Measurements from ENCODE around the gene ENAH. TPM values are rescaled to one million over a fixed set of nuclear protein-coding genes. Genes with fewer than 3 reads are reported as not detected.
"Not testable (repeated sequence)": the region's sequence is repeated elsewhere in the genome, so short reads cannot be mapped to it uniquely, and the experiment has no call there.

Gene ENAH
- polyA plus RNA-seq, 3 donors from 2014 or later: 0.24 TPM; not detected in 2

DNA sequence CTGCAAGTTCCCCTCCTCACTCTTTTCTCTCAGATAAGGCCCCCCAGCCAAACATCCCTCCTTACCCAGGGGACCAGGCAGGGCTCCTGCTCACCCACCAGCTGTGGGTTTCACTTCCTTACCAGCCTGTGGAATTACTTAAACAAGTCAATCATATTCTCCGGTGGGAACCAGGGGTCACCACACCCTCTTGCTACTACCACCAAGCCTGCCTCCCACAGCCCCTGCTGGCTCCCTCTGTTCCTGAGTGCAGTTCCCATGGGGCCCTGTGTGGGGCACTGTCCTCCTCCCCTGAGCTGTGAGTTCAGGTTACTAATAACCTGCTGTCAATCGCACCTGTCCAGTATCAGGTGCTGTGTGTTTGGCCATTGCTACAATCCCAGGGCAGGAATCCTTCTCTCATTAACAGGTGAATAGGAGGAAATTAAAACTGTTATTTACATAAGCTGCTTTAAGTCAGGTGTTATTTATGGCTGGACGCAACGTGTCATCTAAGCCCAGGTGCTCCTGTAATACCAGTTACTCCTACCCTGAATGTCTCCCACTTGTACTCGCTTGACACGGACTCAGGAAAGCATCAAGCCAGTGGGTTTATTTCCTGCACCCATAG lies 172.0 kb downstream of the ENAH start:
- peak overlapping the region in 1 of 6 donors; percentile 3 for H3K27ac Mint-ChIP-seq
- no peak overlapping the region for H3K4me3 Mint-ChIP-seq
- H3K4me1 Mint-ChIP-seq: peaks cover 26 to 29% of the 10 kb centered on the region in 2 donors
- no peaks in the 10 kb centered on the region for H3K9me3 Mint-ChIP-seq
- peak in 1 of 3 donors; percentile 28 for DNase-seq
- H3K27me3 Mint-ChIP-seq (ENCODE audit: low read depth in 3 of 3): peaks cover 2 to 4% (median 2%) of the 10 kb centered on the region in 3 donors
- H3K36me3 Mint-ChIP-seq: peaks cover 0 to 4% (median 4%) of the 10 kb centered on the region in 3 donors

DNA sequence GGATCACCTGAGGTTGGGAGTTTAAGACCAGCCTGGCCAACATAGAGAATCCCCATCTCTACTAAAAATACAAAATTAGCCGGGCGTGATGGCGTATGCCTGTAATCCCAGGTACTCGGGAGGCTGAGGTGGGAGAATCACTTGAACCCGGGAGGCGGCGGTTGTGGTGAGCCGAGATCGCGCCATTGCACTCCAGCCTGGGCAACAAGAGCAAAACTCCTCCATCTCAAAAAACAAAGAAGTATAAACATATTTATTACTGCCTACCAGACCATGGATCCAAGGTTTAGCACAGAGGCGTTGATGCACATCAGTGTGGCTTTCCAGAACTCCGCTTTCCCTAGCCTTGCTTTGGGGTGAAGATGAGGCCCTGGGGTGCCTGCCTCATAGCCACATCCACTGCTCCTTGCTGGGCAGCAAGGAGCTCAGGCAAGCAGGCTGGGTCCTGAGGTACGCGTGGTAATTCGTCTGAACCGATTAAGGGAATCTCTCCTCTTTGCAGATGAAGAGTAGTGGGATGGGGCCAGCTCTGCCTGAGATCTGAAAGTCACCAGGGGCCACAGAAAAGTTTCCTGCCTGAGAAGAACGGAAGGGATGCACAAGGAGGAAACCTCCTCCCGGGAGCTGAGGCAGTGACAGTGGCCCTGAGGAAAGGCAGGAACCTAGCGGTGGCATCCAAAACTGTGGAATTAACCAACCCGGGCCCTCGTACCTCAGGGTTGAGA lies 172.8 kb downstream of the ENAH start:
- peaks cover 0 to 4% (median 4%) of the 10 kb centered on the region in 3 donors for H3K36me3 Mint-ChIP-seq
- H3K9me3 Mint-ChIP-seq: no peaks in the 10 kb centered on the region
- H3K4me1 Mint-ChIP-seq: peaks cover 28 to 30% of the 10 kb centered on the region in 2 donors
- DNase-seq: no peak
- H3K27me3 Mint-ChIP-seq (ENCODE audit: low read depth in 3 of 3): peaks cover 2 to 4% (median 2%) of the 10 kb centered on the region in 3 donors
- H3K4me3 Mint-ChIP-seq: no peak overlapping the region
- no peak overlapping the region for H3K27ac Mint-ChIP-seq

DNA sequence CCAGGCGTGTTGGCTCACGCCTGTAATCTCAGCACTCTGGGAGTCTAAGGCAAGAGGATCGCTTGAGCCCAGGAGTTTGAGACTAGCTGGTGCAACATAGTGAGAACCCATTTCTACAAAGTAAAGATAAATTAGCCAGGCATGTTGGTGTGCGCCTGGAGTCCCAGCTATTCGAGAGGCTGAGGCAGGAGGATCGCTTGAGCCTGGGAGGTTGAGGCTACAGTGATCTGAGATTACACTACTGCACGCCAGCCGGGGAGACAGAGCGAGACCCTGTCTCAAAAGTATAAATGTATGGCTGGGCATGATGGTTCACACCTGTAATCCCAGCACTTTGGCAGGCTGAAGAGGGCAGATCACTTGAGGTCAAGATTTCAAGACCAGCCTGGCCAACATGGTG lies 173.6 kb downstream of the ENAH start:
- H3K36me3 Mint-ChIP-seq: peaks cover 0 to 4% (median 2%) of the 10 kb centered on the region in 3 donors
- H3K4me3 Mint-ChIP-seq: no peak overlapping the region
- peaks cover 2 to 4% (median 2%) of the 10 kb centered on the region in 3 donors for H3K27me3 Mint-ChIP-seq (ENCODE audit: low read depth in 3 of 3)
- H3K4me1 Mint-ChIP-seq: peaks cover 35% of the 10 kb centered on the region in 2 donors
- H3K9me3 Mint-ChIP-seq: no peaks in the 10 kb centered on the region
- H3K27ac Mint-ChIP-seq: no peak overlapping the region
- no peak for DNase-seq

DNA sequence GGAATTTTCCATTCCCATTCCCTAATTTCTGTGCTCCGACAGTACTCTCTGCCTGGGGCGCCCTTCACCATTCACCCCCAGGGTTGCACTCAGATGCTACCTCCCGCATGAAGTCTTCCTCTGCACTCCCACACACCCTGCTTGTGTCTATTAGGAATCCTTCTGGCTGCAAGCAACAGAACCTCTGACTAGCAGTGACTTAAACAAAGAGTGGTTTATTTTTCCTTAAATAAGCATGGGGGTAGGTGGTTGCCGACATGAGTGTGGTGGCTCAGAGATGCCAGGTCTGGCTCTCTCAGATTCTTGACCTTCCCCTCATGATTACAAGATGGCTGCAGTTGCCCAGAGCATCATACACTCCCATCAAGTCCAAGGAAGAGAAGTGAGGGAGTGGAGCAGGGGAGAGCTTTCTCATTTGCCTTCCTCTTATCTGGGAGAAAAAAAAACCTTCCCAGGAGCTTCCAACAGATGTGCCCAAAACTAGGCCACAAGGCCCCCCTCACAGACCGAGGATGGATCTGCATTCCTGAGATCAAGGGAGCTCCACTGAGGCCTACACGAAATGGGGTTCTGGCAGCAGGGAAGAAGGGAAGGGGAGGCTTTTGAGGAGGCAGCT lies 175.5 kb downstream of the ENAH start:
- Mint-ChIP-seq H3K27ac (peak overlapping the region; percentile 77 to 92 (median 88)), H3K4me3 (peak overlapping the region; percentile 51 to 77 (median 77)), H3K9me3 (no peaks in the 10 kb centered on the region), H3K36me3 (peaks cover 0 to 4% (median 0%) of the 10 kb centered on the region in 3 donors), H3K27me3 (ENCODE audit: low read depth in 3 of 3) (peaks cover 2 to 4% (median 2%) of the 10 kb centered on the region in 3 donors), H3K4me1 (peaks cover 46 to 48% of the 10 kb centered on the region in 2 donors)
- no peak for DNase-seq

DNA sequence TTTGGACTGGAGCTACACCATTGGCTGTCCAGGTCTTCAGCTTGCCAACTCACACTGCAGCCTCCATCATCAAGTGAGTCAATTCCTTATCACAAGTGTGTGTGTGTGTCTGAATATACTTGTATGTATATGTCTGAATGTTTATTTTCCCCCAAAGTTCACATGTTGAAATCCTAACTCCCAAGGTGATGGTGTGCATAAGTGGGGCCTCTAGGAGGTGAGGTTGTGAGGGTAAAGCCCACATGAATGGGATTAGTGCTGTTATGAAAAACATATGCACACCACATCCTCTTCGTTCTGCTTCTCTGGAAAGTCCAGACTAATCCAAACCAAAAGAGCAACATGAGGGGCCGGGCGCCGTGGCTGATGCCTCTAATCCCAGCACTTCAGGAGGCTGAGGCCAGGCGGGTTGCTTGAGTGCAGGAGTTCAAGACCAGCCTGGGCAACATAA lies 176.4 kb downstream of the ENAH start:
- peak overlapping the region in 5 of 6 donors; percentile 7 to 91 (median 82) for H3K27ac Mint-ChIP-seq
- peaks cover 46 to 48% of the 10 kb centered on the region in 2 donors for H3K4me1 Mint-ChIP-seq
- no peaks in the 10 kb centered on the region for H3K9me3 Mint-ChIP-seq
- peak overlapping the region in 4 of 5 donors; percentile 2 to 44 (median 26) for H3K4me3 Mint-ChIP-seq
- H3K36me3 Mint-ChIP-seq: peaks cover 0 to 4% (median 0%) of the 10 kb centered on the region in 3 donors
- peaks cover 0 to 4% (median 2%) of the 10 kb centered on the region in 3 donors for H3K27me3 Mint-ChIP-seq (ENCODE audit: low read depth in 3 of 3)
- no peak for DNase-seq

DNA sequence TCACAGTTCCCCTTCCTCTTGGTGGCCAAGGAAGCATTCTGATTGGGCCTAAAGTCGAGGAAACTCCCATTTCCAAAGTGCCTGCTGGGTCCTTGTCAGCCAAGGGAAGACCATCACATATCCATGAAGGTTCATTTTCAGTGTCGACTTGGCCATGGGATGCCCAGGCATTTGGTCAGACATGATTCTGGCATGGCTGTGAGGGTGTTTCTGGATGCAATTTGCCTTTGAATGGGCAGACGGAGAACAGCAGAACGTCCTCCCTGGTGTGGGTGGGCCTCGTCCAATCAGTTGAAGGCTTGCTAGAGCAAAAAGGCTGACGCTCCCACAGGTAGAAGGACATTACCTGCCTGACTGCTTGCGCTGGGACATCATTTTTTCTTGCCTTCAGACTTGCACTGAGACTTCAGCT lies 176.8 kb downstream of the ENAH start:
- Mint-ChIP-seq H3K4me1 (peaks cover 47 to 48% of the 10 kb centered on the region in 2 donors), H3K27ac (peak overlapping the region in 3 of 6 donors; percentile 17 to 82 (median 29))
- no peak for DNase-seq

DNA sequence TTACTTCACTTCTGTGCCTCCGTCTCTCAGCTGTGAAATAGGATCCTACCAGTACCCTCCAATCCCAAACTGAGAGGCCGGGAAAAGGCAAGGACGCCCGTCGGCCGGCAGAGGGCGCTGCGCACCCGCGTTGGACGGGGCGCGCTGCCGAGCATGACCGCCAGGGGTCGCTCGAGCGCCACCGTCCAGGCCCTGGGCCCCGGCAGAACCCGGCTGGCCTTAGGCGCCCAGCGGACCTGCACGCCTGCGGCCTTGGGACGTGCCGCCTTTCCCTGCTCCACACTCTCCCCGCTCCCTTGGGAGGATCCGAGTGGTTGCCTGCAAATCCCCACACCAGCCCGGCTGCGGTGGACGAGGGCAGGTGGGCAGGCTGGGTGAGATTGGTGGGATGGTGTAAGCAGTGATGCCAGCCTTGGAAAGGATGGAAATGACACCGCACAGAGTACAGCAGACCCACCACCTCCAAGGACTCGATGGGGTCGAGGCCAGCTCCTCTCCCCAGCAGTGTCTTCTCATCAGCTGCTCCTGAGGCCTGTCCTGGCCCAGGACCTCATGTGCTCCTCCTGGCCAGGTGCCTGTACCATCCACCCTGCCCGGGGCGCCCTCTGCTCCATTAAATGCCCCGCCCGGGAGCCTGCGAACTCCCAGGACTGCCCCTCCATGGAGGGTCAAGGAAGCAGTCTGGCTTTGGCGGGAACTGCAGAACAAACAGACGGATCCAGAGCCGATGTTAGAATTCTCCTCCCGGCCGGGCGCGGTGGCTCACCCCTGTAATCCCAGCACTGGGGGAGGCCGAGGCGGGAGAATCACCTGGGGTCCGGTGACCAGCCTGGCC lies 177.7 kb downstream of the ENAH start:
- Mint-ChIP-seq H3K4me3 (peak overlapping the region in 1 of 5 donors; percentile 45), H3K9me3 (no peaks in the 10 kb centered on the region), H3K27ac (peak overlapping the region in 4 of 6 donors; percentile 53 to 75 (median 70)), H3K27me3 (ENCODE audit: low read depth in 3 of 3) (peaks cover 0 to 4% (median 2%) of the 10 kb centered on the region in 3 donors), H3K4me1 (peaks cover 48 to 49% of the 10 kb centered on the region in 2 donors), H3K36me3 (peaks cover 0 to 4% (median 0%) of the 10 kb centered on the region in 3 donors)
- peak; percentile 76 to 79 (median 77) for DNase-seq

More for the DNA sequence above, 176.8 kb downstream of the ENAH start:
- peak overlapping the region in 1 of 5 donors; percentile 2 for H3K4me3 Mint-ChIP-seq
- peaks cover 0 to 4% (median 2%) of the 10 kb centered on the region in 3 donors for H3K27me3 Mint-ChIP-seq (ENCODE audit: low read depth in 3 of 3)
- H3K9me3 Mint-ChIP-seq: no peaks in the 10 kb centered on the region
- peaks cover 0 to 4% (median 0%) of the 10 kb centered on the region in 3 donors for H3K36me3 Mint-ChIP-seq

DNA sequence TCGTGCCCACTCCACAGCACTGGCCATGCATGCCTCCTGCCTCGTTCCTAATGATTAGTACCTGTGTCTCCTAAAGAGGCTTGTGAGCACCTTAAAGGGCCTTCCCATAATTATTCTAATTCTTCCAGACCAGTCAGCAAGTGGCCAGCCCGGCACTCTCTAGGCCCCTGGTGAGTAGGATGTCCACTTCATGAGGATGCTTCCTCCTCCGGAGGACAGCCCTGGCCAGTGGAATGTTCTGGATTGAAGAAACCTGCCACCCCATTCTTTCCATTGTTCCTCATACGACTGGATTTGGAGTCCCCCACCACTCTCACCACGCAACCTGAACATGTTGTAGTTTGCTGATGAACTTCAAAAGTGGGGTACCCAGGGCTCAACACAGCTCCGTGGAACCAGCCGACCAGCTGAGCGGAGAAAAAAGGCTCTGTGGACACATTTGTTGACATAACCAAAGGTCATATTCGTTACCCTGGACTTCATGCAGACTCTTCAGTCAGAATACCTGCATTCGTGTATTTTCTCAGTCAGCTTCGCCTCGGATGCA lies 178.4 kb downstream of the ENAH start:
- peak overlapping the region in 2 of 5 donors; percentile 5 to 45 for H3K4me3 Mint-ChIP-seq
- peaks cover 0 to 4% (median 2%) of the 10 kb centered on the region in 3 donors for H3K27me3 Mint-ChIP-seq (ENCODE audit: low read depth in 3 of 3)
- H3K4me1 Mint-ChIP-seq: peaks cover 48 to 49% of the 10 kb centered on the region in 2 donors
- H3K27ac Mint-ChIP-seq: peak overlapping the region; percentile 48 to 75 (median 70)
- no peaks in the 10 kb centered on the region for H3K9me3 Mint-ChIP-seq
- peaks cover 0 to 4% (median 0%) of the 10 kb centered on the region in 3 donors for H3K36me3 Mint-ChIP-seq
- no peak for DNase-seq

DNA sequence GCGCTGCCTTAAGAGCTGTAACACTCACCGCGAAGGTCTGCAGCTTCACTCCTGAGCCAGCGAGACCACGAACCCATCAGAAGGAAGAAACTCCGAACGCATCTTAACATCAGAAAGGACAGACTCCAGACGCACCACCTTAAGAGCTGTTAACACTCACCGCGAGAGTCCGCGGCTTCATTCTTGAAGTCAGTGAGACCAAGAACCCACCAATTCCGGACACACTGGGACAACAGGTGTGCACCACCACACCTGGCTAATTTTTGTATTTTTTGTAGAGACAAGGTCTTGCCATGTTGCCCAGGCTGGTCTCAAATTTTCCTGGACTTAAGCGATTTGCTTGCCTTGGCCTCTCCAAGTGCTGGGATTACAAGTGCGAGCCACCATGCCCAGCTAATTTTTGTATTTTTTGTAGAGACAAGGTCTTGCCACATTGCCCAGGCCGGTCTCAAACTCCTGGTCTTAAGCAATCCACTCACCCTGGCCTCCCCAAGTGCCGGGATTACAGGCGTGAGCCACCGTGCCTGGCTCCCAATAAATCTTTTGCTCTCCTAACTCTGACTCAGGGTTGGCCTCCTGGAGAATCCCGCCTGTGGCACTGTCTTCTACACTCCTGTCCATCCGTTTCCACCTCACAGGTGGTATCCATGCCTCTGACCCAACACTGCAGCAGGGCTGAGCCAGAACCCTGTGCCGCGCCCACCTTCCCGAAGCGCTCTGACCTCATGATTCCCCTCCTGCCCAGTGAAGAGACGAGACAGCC lies 179.1 kb downstream of the ENAH start:
- H3K4me3 Mint-ChIP-seq: peak overlapping the region in 4 of 5 donors; percentile 34 to 68 (median 49)
- not testable (repeated sequence) for H3K27me3 Mint-ChIP-seq (ENCODE audit: low read depth in 3 of 3); H3K9me3 Mint-ChIP-seq; DNase-seq; H3K36me3 Mint-ChIP-seq
- H3K27ac Mint-ChIP-seq: peak overlapping the region; percentile 48 to 86 (median 76)
- H3K4me1 Mint-ChIP-seq: peaks cover 55% of the 10 kb centered on the region in 2 donors

DNA sequence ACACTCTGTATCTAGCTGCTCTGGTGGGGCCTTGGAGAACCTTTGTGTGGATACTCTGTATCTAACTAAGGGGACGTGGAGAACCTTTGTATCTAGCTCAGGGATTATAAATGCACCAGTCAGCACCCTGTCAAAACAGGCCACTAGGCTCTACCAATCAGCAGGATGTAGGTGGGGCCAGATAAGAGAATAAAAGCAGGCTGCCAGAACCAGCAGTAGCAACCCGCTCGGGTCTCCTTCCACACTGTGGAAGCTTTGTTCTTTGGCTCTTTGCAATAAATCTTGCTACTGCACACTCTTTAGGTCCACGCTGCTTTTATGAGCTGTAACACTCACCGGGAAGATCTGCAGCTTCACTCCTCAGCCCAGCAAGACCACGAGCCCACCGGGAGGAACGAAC lies 179.7 kb downstream of the ENAH start:
- H3K36me3 Mint-ChIP-seq; H3K27me3 Mint-ChIP-seq (ENCODE audit: low read depth in 3 of 3); DNase-seq; H3K9me3 Mint-ChIP-seq: not testable (repeated sequence)
- H3K4me1 Mint-ChIP-seq: peaks cover 55 to 58% of the 10 kb centered on the region in 2 donors
- peak overlapping the region in 4 of 5 donors; percentile 34 to 68 (median 49) for H3K4me3 Mint-ChIP-seq
- H3K27ac Mint-ChIP-seq: peak overlapping the region; percentile 1 to 86 (median 75)

DNA sequence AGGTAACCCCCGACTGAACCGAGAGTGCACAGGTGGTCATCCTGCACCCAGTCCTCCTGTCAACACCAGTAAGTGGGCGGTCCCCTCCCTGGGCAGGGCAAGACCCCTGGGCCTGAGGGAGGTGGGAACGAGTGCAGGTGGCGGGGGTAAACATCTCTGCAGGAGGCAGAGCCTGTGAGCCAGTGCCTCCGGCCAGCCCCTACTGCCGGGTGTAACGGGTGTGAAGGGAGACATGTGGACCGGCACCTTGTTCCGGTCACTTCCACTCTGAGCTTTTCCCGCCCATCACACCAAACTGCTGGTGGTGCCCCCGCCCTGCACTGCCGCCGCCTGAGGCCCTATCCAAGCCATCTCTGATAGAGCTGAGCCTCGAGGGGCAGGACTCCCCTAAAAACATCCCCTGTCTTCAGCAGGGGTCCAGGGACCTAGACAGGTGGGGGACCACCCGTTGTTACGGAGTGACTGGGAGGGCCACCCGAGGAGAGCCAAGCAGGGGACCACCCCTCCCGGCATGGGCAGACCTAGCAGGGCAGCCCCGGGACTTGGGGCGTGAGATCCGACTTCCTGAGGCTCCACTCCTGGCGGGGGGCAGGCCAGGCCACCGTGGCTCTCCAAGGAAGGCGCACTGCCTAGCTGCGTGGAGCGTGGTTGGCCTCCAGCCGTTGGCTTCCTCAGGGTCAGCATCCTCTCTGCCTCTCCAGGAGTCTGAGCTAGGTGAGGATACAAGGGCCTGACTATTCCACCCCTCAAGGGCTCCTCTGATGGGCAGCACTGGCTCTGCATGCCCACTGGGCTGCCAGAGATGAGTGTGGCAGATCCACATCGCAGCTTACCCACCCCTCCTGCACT lies 181.2 kb downstream of the ENAH start:
- no peaks in the 10 kb centered on the region for H3K9me3 Mint-ChIP-seq
- peaks cover 55 to 58% of the 10 kb centered on the region in 2 donors for H3K4me1 Mint-ChIP-seq
- H3K27ac Mint-ChIP-seq: peak overlapping the region in 4 of 6 donors; percentile 45 to 97 (median 72)
- H3K27me3 Mint-ChIP-seq (ENCODE audit: low read depth in 3 of 3): peaks cover 2 to 15% (median 10%) of the 10 kb centered on the region in 3 donors
- no peak for DNase-seq
- no peaks in the 10 kb centered on the region for H3K36me3 Mint-ChIP-seq
- no peak overlapping the region for H3K4me3 Mint-ChIP-seq
